ENCODE measurements around the gene RPL19. TPM values are rescaled to one million over a fixed set of nuclear protein-coding genes. Genes with fewer than 3 reads are reported as not detected.
A peak's percentile ranks its signal among the peaks of the same experiment; 100 is the strongest.
"Not testable (repeated sequence)": the region's sequence is repeated elsewhere in the genome, so short reads cannot be mapped to it uniquely, and the experiment has no call there.

The RPL19 gene
- total RNA-seq, 2 experiments from 2014 or later: 2,120 to 2,134 TPM

- Mint-ChIP-seq H3K36me3 (no peaks in the 10 kb centered on the region), H3K27ac (peak within 1 kb of the TSS; percentile 52), H3K4me1 (peaks cover 32% of the 10 kb centered on the region), H3K9me3 (peaks cover 3% of the 10 kb centered on the region), H3K27me3 (peaks cover 38% of the 10 kb centered on the region), H3K4me3 (peak within 1 kb of the TSS; percentile 89)
- POLR2A ChIA-PET: interaction anchor here (1.0 to 3.2 kb wide), 5 partner anchors 9 to 71 kb away, joined by 3 to 26 read pairs (median 8); partner anchors contain the start of genes PLXDC1 and RPL19
- DNase-seq (no peak), ATAC-seq (ENCODE audit: low read depth) (no peak)
Observed at GRCh38 chr17:39165841-39166349, 34.2 kb upstream of the RPL19 start, which contains the start of gene ARL5C. TSS of gene ARL5C (minus strand) at chr17:39166161. CDS start at chr17:39165760, 401 bp downstream.

GRCh38 chr17:39166437-39167335, 33.4 kb upstream of the RPL19 start:
- H3K27ac Mint-ChIP-seq: no peak overlapping the region
- POLR2A ChIA-PET: interaction anchor here (0.5 to 3.2 kb wide), 6 partner anchors 8 to 415 kb away, joined by 3 to 26 read pairs (median 6); partner anchors contain the start of genes PLXDC1 and RPL19
- DNase-seq (no peak), ATAC-seq (ENCODE audit: low read depth) (no peak)
- H3K4me1 Mint-ChIP-seq: peaks cover 33% of the 10 kb centered on the region
- peak overlapping the region; percentile 50 for H3K4me3 Mint-ChIP-seq
- H3K36me3 Mint-ChIP-seq: no peaks in the 10 kb centered on the region
- peaks cover 3% of the 10 kb centered on the region for H3K9me3 Mint-ChIP-seq
- peaks cover 38% of the 10 kb centered on the region for H3K27me3 Mint-ChIP-seq

- peaks cover 38% of the 10 kb centered on the region for H3K27me3 Mint-ChIP-seq
- H3K36me3 Mint-ChIP-seq: no peaks in the 10 kb centered on the region
- no peak overlapping the region for H3K27ac Mint-ChIP-seq
- ATAC-seq (ENCODE audit: low read depth): no peak
- peaks cover 40% of the 10 kb centered on the region for H3K4me1 Mint-ChIP-seq
- POLR2A ChIA-PET: interaction anchor here (0.5 to 0.7 kb wide), 2 partner anchors 269 to 416 kb away, joined by 3 to 4 read pairs; no protein-coding TSS in a partner anchor
- DNase-seq: no peak
- peaks cover 3% of the 10 kb centered on the region for H3K9me3 Mint-ChIP-seq
- peak overlapping the region; percentile 39 for H3K4me3 Mint-ChIP-seq
Observed at GRCh38 chr17:39167476-39167875, 32.6 kb upstream of the RPL19 start.

- Mint-ChIP-seq H3K27me3 (peaks cover 32% of the 10 kb centered on the region), H3K4me1 (peaks cover 49% of the 10 kb centered on the region)
- not testable (repeated sequence) for H3K36me3 Mint-ChIP-seq; H3K4me3 Mint-ChIP-seq; ATAC-seq (ENCODE audit: low read depth); H3K9me3 Mint-ChIP-seq; DNase-seq; H3K27ac Mint-ChIP-seq
- POLR2A ChIA-PET: interaction anchor here (0.7 kb wide), 1 partner anchor 369 kb away, joined by 8 read pairs; the partner anchor contains the start of gene PIP4K2B
Observed at GRCh38 chr17:39168503-39168902, 31.6 kb upstream of the RPL19 start.

- H3K4me3 Mint-ChIP-seq: no peak overlapping the region
Observed at GRCh38 chr17:39169101-39169500, 31.0 kb upstream of the RPL19 start.

GRCh38 chr17:39169518-39169917, 30.6 kb upstream of the RPL19 start:
- Mint-ChIP-seq H3K27me3 (peaks cover 32% of the 10 kb centered on the region), H3K4me3 (no peak overlapping the region), H3K27ac (no peak overlapping the region), H3K4me1 (peaks cover 51% of the 10 kb centered on the region), H3K9me3 (peaks cover 3% of the 10 kb centered on the region), H3K36me3 (no peaks in the 10 kb centered on the region)
- ATAC-seq (ENCODE audit: low read depth) (no peak), DNase-seq (no peak)
- POLR2A ChIA-PET: interaction anchor here (0.7 kb wide), 2 partner anchors 16 to 191 kb away, joined by 3 to 6 read pairs; no protein-coding TSS in a partner anchor

More at GRCh38 chr17:39169101-39169500, 31.0 kb upstream of the RPL19 start:
- Mint-ChIP-seq H3K27me3 (peaks cover 32% of the 10 kb centered on the region), H3K9me3 (peaks cover 3% of the 10 kb centered on the region), H3K4me1 (peaks cover 51% of the 10 kb centered on the region), H3K27ac (no peak overlapping the region), H3K36me3 (no peaks in the 10 kb centered on the region)
- POLR2A ChIA-PET: interaction anchor here (0.7 kb wide), 3 partner anchors 16 to 370 kb away, joined by 3 to 8 read pairs (median 6); partner anchors contain the start of gene PIP4K2B
- ATAC-seq (ENCODE audit: low read depth) (no peak), DNase-seq (no peak)

GRCh38 chr17:39170109-39170508, 30.0 kb upstream of the RPL19 start:
- Mint-ChIP-seq H3K27ac (no peak overlapping the region), H3K9me3 (peaks cover 3% of the 10 kb centered on the region), H3K36me3 (no peaks in the 10 kb centered on the region), H3K4me3 (no peak overlapping the region), H3K27me3 (peaks cover 32% of the 10 kb centered on the region), H3K4me1 (peaks cover 53% of the 10 kb centered on the region)
- no peak for ATAC-seq (ENCODE audit: low read depth)
- POLR2A ChIA-PET: interaction anchor here (0.6 to 1.0 kb wide), 3 partner anchors 30 to 261 kb away, joined by 3 to 4 read pairs (median 3); partner anchors contain the start of gene RPL19
- no peak for DNase-seq

GRCh38 chr17:39170558-39170957, 29.5 kb upstream of the RPL19 start:
- no peak for DNase-seq

GRCh38 chr17:39171933-39172332, 28.1 kb upstream of the RPL19 start:
- peaks cover 20% of the 10 kb centered on the region for H3K27me3 Mint-ChIP-seq
- POLR2A ChIA-PET: interaction anchor here (1.6 kb wide), 1 partner anchor 8 kb away, joined by 11 read pairs; no protein-coding TSS in a partner anchor
- DNase-seq (no peak), ATAC-seq (ENCODE audit: low read depth) (no peak)
- no peak overlapping the region for H3K27ac Mint-ChIP-seq
- peaks cover 39% of the 10 kb centered on the region for H3K4me1 Mint-ChIP-seq
- peaks cover 3% of the 10 kb centered on the region for H3K36me3 Mint-ChIP-seq
- no peak overlapping the region for H3K4me3 Mint-ChIP-seq
- H3K9me3 Mint-ChIP-seq: peaks cover 3% of the 10 kb centered on the region

More at GRCh38 chr17:39170558-39170957, 29.5 kb upstream of the RPL19 start:
- Mint-ChIP-seq H3K4me3 (no peak overlapping the region), H3K27me3 (peaks cover 32% of the 10 kb centered on the region), H3K27ac (no peak overlapping the region), H3K4me1 (peaks cover 51% of the 10 kb centered on the region), H3K36me3 (no peaks in the 10 kb centered on the region), H3K9me3 (peaks cover 3% of the 10 kb centered on the region)
- POLR2A ChIA-PET: interaction anchor here (0.6 to 1.0 kb wide), 4 partner anchors 29 to 265 kb away, joined by 3 to 4 read pairs (median 3); partner anchors contain the start of gene RPL19
- no peak for ATAC-seq (ENCODE audit: low read depth)

- POLR2A ChIA-PET: interaction anchor here (1.2 to 1.7 kb wide), 5 partner anchors 9 to 119 kb away, joined by 3 to 11 read pairs (median 5); partner anchors contain the start of gene RPL19
- Mint-ChIP-seq H3K4me1 (peaks cover 30% of the 10 kb centered on the region), H3K36me3 (peaks cover 13% of the 10 kb centered on the region), H3K9me3 (peaks cover 3% of the 10 kb centered on the region), H3K27ac (peak overlapping the region; percentile 34), H3K27me3 (peaks cover 20% of the 10 kb centered on the region), H3K4me3 (no peak overlapping the region)
- ATAC-seq (ENCODE audit: low read depth) (no peak), DNase-seq (no peak)
Observed at GRCh38 chr17:39173080-39173479, 27.0 kb upstream of the RPL19 start.

GRCh38 chr17:39173526-39174274, 26.4 kb upstream of the RPL19 start:
- DNase-seq (no peak), ATAC-seq (ENCODE audit: low read depth) (no peak)
- POLR2A ChIA-PET: interaction anchor here (1.0 to 1.8 kb wide), 8 partner anchors 8 to 304 kb away, joined by 3 to 11 read pairs (median 4); partner anchors contain the start of genes ARL5C, LASP1 and RPL19
- Mint-ChIP-seq H3K4me1 (peaks cover 28% of the 10 kb centered on the region), H3K4me3 (no peak overlapping the region), H3K36me3 (peaks cover 13% of the 10 kb centered on the region), H3K27ac (no peak overlapping the region), H3K9me3 (no peaks in the 10 kb centered on the region), H3K27me3 (peaks cover 16% of the 10 kb centered on the region)

GRCh38 chr17:39174920-39175694, 25.0 kb upstream of the RPL19 start:
- Mint-ChIP-seq H3K4me3 (no peak overlapping the region), H3K27ac (peak overlapping the region; percentile 21), H3K36me3 (peaks cover 13% of the 10 kb centered on the region), H3K4me1 (peaks cover 25% of the 10 kb centered on the region), H3K27me3 (peaks cover 9% of the 10 kb centered on the region), H3K9me3 (no peaks in the 10 kb centered on the region)
- ATAC-seq (ENCODE audit: low read depth) (peak; percentile 79), DNase-seq (peak; percentile 80)
- POLR2A ChIA-PET: interaction anchor here (0.6 to 1.8 kb wide), 8 partner anchors 9 to 305 kb away, joined by 3 to 8 read pairs (median 4); partner anchors contain the start of genes ARL5C, LASP1 and PLXDC1
